GM12878 (cell line): Measurements from ENCODE around the gene DDR1. TPM values are rescaled to one million over a fixed set of nuclear protein-coding genes. Genes with fewer than 3 reads are reported as not detected.

Source experiments
- BRCA1 ChIP-seq: IDR thresholded peaks from 2 replicates; pipeline ENCODE4 v1.6.1; 2011; ENCODE audit warnings: low read depth, low read length, improper control_type of control experiment
- CBX3 ChIP-seq: fragments of 200-600 bp; sonication (generic); IDR thresholded peaks from 2 replicates; pipeline ENCODE4 v1.6.1; 2016; ENCODE audit warnings: low read depth, borderline replicate concordance
- EGR1 ChIP-seq, 2 experiments: IDR thresholded peaks; 1 replicate in 1 of 2; 2 replicates in 1 of 2; pipeline ENCODE4 v1.6.1; 2011 to 2012; ENCODE audit warnings: low read depth in 2 of 2, low read length in 2 of 2, borderline replicate concordance in 1 of 2, mild to moderate bottlenecking in 1 of 2, moderate library complexity in 1 of 2
- IKZF2 ChIP-seq, 2 experiments: fragments of 450-650 bp; IDR thresholded peaks; 2 replicates each; pipeline ENCODE4 v1.6.1; 2017; ENCODE audit warnings: mild to moderate bottlenecking in 2 of 2, moderate library complexity in 2 of 2
- NBN ChIP-seq: fragments of 450-650 bp; IDR thresholded peaks from 2 replicates; pipeline ENCODE4 v1.6.1; 2016
- NR2F1 ChIP-seq: fragments of 450-650 bp; conservative IDR thresholded peaks from 2 replicates; pipeline ENCODE4 v1.6.1; 2017; ENCODE audit warnings: mild to moderate bottlenecking
- RUNX3 ChIP-seq: IDR thresholded peaks from 2 replicates; pipeline ENCODE4 v1.6.1; 2012; ENCODE audit warnings: low read length, inconsistent platforms
- SIX5 ChIP-seq: IDR thresholded peaks from 2 replicates; pipeline ENCODE4 v1.6.1; 2011; ENCODE audit warnings: mild to moderate bottlenecking, low read depth, low read length, moderate library complexity; ENCODE audit not compliant: severe bottlenecking
- SMARCA5 ChIP-seq: fragments of 450-650 bp; IDR thresholded peaks from 2 replicates; pipeline ENCODE4 v1.6.1; 2017; ENCODE audit warnings: mild to moderate bottlenecking
- SMC3 ChIP-seq: IDR thresholded peaks from 2 replicates; pipeline ENCODE4 v1.6.1; 2011; ENCODE audit warnings: low read length, improper control_type of control experiment, borderline replicate concordance
- TCF12 ChIP-seq: IDR thresholded peaks from 2 replicates; pipeline ENCODE4 v1.6.1; 2011; ENCODE audit warnings: low read depth, mild to moderate bottlenecking, low read length
- TCF3 ChIP-seq: IDR thresholded peaks from 2 replicates; pipeline ENCODE4 v1.6.1; 2012; ENCODE audit warnings: low read depth, mild to moderate bottlenecking, low read length, borderline replicate concordance; ENCODE audit not compliant: insufficient read depth
- polyA plus RNA-seq, 11 experiments: library from polyadenylated mRNA; depleted of rRNA in 4 of 11; unstranded in 6 of 11; stranded (reverse) in 5 of 11; fragments of >200 nt; fragmentation: Nextera tagmentation in 4 of 11; fragmentation: Illumina TruSeq in 1 of 11; extraction: Ambion mirVana in 4 of 11; extraction: Trizol in 1 of 11; gene quantifications; 1 replicate in 1 of 11; 2 replicates in 10 of 11; pipeline versions ENCODE4 v1.2.1 to v1.2.3, GENCODE V29; 2011 to 2016; ENCODE audit warnings: inconsistent platforms in 2 of 11, missing spikeins in 2 of 11, low read depth in 1 of 11
- total RNA-seq, 4 experiments: library from RNA; depleted of rRNA in 3 of 4; stranded (reverse); fragments of >200 nt in 3 of 4; fragmentation: Illumina TruSeq in 1 of 4; extraction: Trizol in 1 of 4; gene quantifications; 2 replicates each; pipeline versions ENCODE4 v1.2.1 to v1.2.3, GENCODE V29; 2013 to 2021
- TF ChIP-seq, protein P1 (sequence below): fragments of 450-650 bp; IDR thresholded peaks from 2 replicates; pipeline ENCODE4 v1.6.1; 2018; ENCODE audit warnings: borderline replicate concordance, mild to moderate bottlenecking; ENCODE audit not compliant: partially characterized antibody
- TF ChIP-seq, protein P2 (sequence below): fragments of 450-650 bp; IDR thresholded peaks from 2 replicates; pipeline ENCODE4 v1.6.1; 2017; ENCODE audit warnings: borderline replicate concordance
- TF ChIP-seq, protein P3 (sequence below): fragments of 450-650 bp; IDR thresholded peaks from 2 replicates; pipeline ENCODE4 v1.6.1; 2016; ENCODE audit warnings: mild to moderate bottlenecking
- TF ChIP-seq, protein P4 (sequence below): IDR thresholded peaks from 2 replicates; pipeline ENCODE4 v1.6.1; 2012; ENCODE audit warnings: low read depth, low read length, improper control_type of control experiment
- TF ChIP-seq, protein P5 (sequence below): IDR thresholded peaks from 2 replicates; pipeline ENCODE4 v1.6.1; 2011; ENCODE audit warnings: low read depth, low read length, improper control_type of control experiment, borderline replicate concordance
- TF ChIP-seq, protein P6 (sequence below): fragments of 450-650 bp; conservative IDR thresholded peaks from 2 replicates; pipeline ENCODE4 v1.6.1; 2017; ENCODE audit warnings: mild to moderate bottlenecking, moderate library complexity
- TF ChIP-seq, protein P7 (sequence below): IDR thresholded peaks from 2 replicates; pipeline ENCODE4 v1.6.1; 2012; ENCODE audit warnings: low read depth, low read length, improper control_type of control experiment

DDR1 gene
- total and polyA plus RNA-seq, 10 of the 15 experiments (the other 5 are each of a cell fraction or from before 2014, with no cell fraction given): 1.1 to 39.0 (median 11.9) TPM

DNA sequence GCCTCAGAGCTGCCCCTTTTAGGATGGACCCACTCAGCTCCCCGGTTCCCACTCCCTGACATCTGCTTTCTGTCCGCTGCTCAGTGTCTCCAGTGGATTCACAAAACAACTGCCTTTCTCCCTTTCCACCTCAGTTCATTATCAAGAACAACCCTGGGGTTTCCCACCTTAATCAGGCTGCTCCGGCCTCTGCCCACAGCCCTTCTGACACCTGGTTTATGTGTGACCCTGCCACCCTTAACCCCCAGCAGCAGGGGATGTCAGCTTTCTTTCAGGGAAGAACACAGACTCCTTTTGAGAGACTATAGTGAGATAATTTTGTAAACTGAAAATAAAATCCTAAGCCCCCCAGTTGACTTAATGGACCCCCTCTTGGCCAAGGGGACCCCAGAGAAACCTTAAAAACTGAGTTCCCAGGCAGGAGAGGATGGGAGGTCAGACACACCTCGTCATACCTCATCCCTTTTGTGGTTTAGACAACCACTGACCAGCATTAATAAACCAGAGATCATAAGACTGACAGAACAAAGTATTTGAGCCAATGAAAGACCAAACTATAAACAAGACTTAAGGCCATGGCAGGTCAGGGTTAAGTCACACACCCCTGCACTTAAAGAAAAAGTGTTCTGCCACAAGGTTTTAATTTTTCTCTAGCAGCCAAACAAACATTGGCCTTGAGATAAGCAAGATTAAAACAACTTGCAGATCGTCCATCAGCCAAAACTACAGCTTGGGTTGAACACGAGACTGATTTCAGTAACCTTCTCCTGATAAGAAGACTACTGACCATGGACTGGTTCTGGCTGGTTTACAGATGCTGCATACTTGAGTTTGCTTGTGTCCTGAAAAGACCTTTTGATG lies 42.4 kb upstream of the DDR1 start (continued):
- TF ChIP-seq SMARCA5: no peak
- TF ChIP-seq RUNX3: 0 out of 2 replicates have a peak, but pooled peaks have one; percentile 26
- TF ChIP-seq IKZF2 (IDR thresholded peaks at IDR 0.05): peak in 1 of 2 experiments; percentile 42; a peak in 2 of 4 replicates
- peak; percentile 99 for TF ChIP-seq NR2F1
- TF ChIP-seq CBX3: no peak
- TF ChIP-seq TCF3: no peak
- TF ChIP-seq, protein P1, sequence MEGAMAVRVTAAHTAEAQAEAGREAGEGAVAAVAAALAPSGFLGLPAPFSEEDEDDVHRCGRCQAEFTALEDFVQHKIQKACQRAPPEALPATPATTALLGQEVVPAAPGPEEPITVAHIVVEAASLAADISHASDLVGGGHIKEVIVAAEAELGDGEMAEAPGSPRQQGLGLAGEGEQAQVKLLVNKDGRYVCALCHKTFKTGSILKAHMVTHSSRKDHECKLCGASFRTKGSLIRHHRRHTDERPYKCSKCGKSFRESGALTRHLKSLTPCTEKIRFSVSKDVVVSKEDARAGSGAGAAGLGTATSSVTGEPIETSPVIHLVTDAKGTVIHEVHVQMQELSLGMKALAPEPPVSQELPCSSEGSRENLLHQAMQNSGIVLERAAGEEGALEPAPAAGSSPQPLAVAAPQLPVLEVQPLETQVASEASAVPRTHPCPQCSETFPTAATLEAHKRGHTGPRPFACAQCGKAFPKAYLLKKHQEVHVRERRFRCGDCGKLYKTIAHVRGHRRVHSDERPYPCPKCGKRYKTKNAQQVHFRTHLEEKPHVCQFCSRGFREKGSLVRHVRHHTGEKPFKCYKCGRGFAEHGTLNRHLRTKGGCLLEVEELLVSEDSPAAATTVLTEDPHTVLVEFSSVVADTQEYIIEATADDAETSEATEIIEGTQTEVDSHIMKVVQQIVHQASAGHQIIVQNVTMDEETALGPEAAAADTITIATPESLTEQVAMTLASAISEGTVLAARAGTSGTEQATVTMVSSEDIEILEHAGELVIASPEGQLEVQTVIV: no peak
- no peak for TF ChIP-seq BRCA1
- TF ChIP-seq, protein P2, sequence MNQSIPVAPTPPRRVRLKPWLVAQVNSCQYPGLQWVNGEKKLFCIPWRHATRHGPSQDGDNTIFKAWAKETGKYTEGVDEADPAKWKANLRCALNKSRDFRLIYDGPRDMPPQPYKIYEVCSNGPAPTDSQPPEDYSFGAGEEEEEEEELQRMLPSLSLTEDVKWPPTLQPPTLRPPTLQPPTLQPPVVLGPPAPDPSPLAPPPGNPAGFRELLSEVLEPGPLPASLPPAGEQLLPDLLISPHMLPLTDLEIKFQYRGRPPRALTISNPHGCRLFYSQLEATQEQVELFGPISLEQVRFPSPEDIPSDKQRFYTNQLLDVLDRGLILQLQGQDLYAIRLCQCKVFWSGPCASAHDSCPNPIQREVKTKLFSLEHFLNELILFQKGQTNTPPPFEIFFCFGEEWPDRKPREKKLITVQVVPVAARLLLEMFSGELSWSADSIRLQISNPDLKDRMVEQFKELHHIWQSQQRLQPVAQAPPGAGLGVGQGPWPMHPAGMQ: no peak
- TF ChIP-seq, protein P3, sequence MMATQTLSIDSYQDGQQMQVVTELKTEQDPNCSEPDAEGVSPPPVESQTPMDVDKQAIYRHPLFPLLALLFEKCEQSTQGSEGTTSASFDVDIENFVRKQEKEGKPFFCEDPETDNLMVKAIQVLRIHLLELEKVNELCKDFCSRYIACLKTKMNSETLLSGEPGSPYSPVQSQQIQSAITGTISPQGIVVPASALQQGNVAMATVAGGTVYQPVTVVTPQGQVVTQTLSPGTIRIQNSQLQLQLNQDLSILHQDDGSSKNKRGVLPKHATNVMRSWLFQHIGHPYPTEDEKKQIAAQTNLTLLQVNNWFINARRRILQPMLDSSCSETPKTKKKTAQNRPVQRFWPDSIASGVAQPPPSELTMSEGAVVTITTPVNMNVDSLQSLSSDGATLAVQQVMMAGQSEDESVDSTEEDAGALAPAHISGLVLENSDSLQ: peak; percentile 53; the same call in 1 of the 2 replicates
- TF ChIP-seq, protein P4, sequence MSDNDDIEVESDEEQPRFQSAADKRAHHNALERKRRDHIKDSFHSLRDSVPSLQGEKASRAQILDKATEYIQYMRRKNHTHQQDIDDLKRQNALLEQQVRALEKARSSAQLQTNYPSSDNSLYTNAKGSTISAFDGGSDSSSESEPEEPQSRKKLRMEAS: no peak
- TF ChIP-seq SMC3: no peak
- TF ChIP-seq EGR1 (IDR thresholded peaks at IDR 0.05; ENCODE audit: borderline replicate concordance in 1 of 2, low read depth in 2 of 2, low read length in 2 of 2): no peak
- TF ChIP-seq TCF12: no peak
- TF ChIP-seq, protein P5, sequence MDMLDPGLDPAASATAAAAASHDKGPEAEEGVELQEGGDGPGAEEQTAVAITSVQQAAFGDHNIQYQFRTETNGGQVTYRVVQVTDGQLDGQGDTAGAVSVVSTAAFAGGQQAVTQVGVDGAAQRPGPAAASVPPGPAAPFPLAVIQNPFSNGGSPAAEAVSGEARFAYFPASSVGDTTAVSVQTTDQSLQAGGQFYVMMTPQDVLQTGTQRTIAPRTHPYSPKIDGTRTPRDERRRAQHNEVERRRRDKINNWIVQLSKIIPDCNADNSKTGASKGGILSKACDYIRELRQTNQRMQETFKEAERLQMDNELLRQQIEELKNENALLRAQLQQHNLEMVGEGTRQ: no peak
- TF ChIP-seq, protein P6, sequence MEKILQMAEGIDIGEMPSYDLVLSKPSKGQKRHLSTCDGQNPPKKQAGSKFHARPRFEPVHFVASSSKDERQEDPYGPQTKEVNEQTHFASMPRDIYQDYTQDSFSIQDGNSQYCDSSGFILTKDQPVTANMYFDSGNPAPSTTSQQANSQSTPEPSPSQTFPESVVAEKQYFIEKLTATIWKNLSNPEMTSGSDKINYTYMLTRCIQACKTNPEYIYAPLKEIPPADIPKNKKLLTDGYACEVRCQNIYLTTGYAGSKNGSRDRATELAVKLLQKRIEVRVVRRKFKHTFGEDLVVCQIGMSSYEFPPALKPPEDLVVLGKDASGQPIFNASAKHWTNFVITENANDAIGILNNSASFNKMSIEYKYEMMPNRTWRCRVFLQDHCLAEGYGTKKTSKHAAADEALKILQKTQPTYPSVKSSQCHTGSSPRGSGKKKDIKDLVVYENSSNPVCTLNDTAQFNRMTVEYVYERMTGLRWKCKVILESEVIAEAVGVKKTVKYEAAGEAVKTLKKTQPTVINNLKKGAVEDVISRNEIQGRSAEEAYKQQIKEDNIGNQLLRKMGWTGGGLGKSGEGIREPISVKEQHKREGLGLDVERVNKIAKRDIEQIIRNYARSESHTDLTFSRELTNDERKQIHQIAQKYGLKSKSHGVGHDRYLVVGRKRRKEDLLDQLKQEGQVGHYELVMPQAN: no peak
- TF ChIP-seq, protein P7, sequence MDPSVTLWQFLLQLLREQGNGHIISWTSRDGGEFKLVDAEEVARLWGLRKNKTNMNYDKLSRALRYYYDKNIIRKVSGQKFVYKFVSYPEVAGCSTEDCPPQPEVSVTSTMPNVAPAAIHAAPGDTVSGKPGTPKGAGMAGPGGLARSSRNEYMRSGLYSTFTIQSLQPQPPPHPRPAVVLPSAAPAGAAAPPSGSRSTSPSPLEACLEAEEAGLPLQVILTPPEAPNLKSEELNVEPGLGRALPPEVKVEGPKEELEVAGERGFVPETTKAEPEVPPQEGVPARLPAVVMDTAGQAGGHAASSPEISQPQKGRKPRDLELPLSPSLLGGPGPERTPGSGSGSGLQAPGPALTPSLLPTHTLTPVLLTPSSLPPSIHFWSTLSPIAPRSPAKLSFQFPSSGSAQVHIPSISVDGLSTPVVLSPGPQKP: no peak
- TF ChIP-seq SIX5: no peak
- 0 out of 2 replicates have a peak, but pooled peaks have one; percentile 14 for TF ChIP-seq NBN
